HepG2 (cell line): ENCODE data around the gene ZNF106. TPM values are rescaled to one million over a fixed set of nuclear protein-coding genes. Genes with fewer than 3 reads are reported as not detected.

Experiments
- ATAC-seq: fragments of 200-7000 bp; cut with Tn5 transposase; 3 replicates; pipeline ENCODE4 v1.9.1; 2020; ENCODE audit warnings: mild to moderate bottlenecking, moderate library complexity
- BruUV-seq: library from RNA; stranded (reverse); fragments of 400-500 nt; replicated peaks from 2 replicates; lab custom pipeline; 2021; lab: Mats Ljungman, UMichigan
- CTCF ChIA-PET: fragments of 300-600 bp; formaldehyde crosslinking; extraction: SDS; loops from one replicate; lab custom pipeline; 2021; ENCODE audit warnings: low total read pairs, inconsistent platforms, low intra/inter-chr PET ratio; lab: Yijun Ruan, JAX
- POLR2A ChIA-PET: fragments of 350-600 bp; sonication (Branson Sonifier 250); formaldehyde crosslinking; loops from one replicate; lab custom pipeline; 2020; ENCODE audit warnings: antibody characterized with exemption, inconsistent platforms; lab: Yijun Ruan, JAX
- DNase-seq: peaks from one replicate; pipeline ENCODE4 v3.0.0-alpha.2; 2015; ENCODE audit warnings: low spot score
- FAIRE-seq: peaks from 3 replicates; lab custom pipeline; 2011; peaks lifted over from hg19 to GRCh38; lab: Jason Lieb, UNC
- H2AFZ ChIP-seq: one replicate; pipeline ENCODE4 v1.6.1; 2011; ENCODE audit warnings: low read length, inconsistent platforms
- H3K27ac ChIP-seq: fragments of 300-600 bp; 3 replicates; pipeline ENCODE4 v1.8.0; 2011; ENCODE audit warnings: mixed run types, mild to moderate bottlenecking, mixed read lengths, low read length, inconsistent platforms; ENCODE audit not compliant: insufficient read depth; ENCODE audit errors: extremely low read length
- H3K27me3 ChIP-seq, 2 experiments: fragments of 200-600 bp in 1 of 2; 2 replicates in 1 of 2; 3 replicates in 1 of 2; pipeline versions ENCODE4 v1.6.0 to v1.8.0; 2011; ENCODE audit warnings: low read length in 2 of 2, mild to moderate bottlenecking in 2 of 2, moderate library complexity in 2 of 2, inconsistent platforms in 1 of 2; ENCODE audit not compliant: insufficient read depth in 2 of 2, control insufficient read depth in 1 of 2
- H3K36me3 ChIP-seq, 2 experiments: fragments of 200-600 bp in 1 of 2; replicated peaks in 1 of 2; 2 replicates in 1 of 2; 3 replicates in 1 of 2; pipeline versions ENCODE4 v1.5.1 to v1.8.0; 2011; ENCODE audit warnings: low read length in 2 of 2, inconsistent platforms in 1 of 2; ENCODE audit not compliant: insufficient read depth in 2 of 2, control insufficient read depth in 1 of 2
- H3K4me1 ChIP-seq: 2 replicates; pipeline ENCODE4 v1.5.1; 2012; ENCODE audit warnings: low read length, inconsistent platforms; ENCODE audit not compliant: insufficient read depth
- H3K4me2 ChIP-seq: 2 replicates; pipeline ENCODE4 v1.6.0; 2011; ENCODE audit warnings: low read depth, low read length, inconsistent platforms
- H3K4me3 ChIP-seq, 3 experiments: fragments of 200-600 bp in 1 of 3; sonication (generic), shearing (Covaris generic) in 1 of 3; replicated peaks in 1 of 3; 2 replicates each; pipeline ENCODE4 v1.5.1; 2011 to 2016; ENCODE audit warnings: low read length in 3 of 3, inconsistent platforms in 2 of 3, low read depth in 2 of 3, mild to moderate bottlenecking in 2 of 3, control low read depth in 1 of 3, mixed read lengths in 1 of 3; ENCODE audit not compliant: insufficient read depth in 1 of 3
- H3K79me2 ChIP-seq: one replicate; pipeline ENCODE4 v1.6.1; 2011; ENCODE audit warnings: low read length, inconsistent platforms; ENCODE audit not compliant: insufficient read depth
- H3K9ac ChIP-seq: 2 replicates; pipeline ENCODE4 v1.6.0; 2011; ENCODE audit warnings: mild to moderate bottlenecking, low read depth, low read length, inconsistent platforms; ENCODE audit not compliant: insufficient read depth
- H3K9me3 ChIP-seq: 2 replicates; pipeline ENCODE4 v1.5.1; 2012; ENCODE audit warnings: mild to moderate bottlenecking, low read length
- H4K20me1 ChIP-seq: 2 replicates; pipeline ENCODE4 v1.6.0; 2011; ENCODE audit warnings: inconsistent platforms, mild to moderate bottlenecking, low read length, moderate library complexity; ENCODE audit not compliant: insufficient read depth
- BRD4 ChIP-seq: sonication (generic); formaldehyde crosslinking; IDR thresholded peaks from 2 replicates; pipeline ENCODE4 v1.4.0; 2020; ENCODE audit warnings: missing genetic modification reagents
- FLYWCH1 ChIP-seq: sonication (generic); formaldehyde crosslinking; IDR thresholded peaks from 2 replicates; pipeline ENCODE4 v1.8.1; 2023; ENCODE audit warnings: mild to moderate bottlenecking, missing genetic modification reagents
- HNRNPK ChIP-seq: fragments of 200-400 bp; formaldehyde crosslinking; IDR thresholded peaks from 2 replicates; pipeline ENCODE4 v1.6.1; 2018; ENCODE audit warnings: low read length, low read depth, moderate library complexity, mild to moderate bottlenecking; ENCODE audit not compliant: poor library complexity, severe bottlenecking
- MAX ChIP-seq: IDR thresholded peaks from 2 replicates; pipeline ENCODE4 v1.6.1; 2012; ENCODE audit warnings: inconsistent platforms
- PRDM10 ChIP-seq: sonication (generic); formaldehyde crosslinking; IDR thresholded peaks from 2 replicates; pipeline ENCODE4 v1.4.0; 2020; ENCODE audit warnings: low read depth, missing genetic modification reagents
- SOX6 ChIP-seq, 2 experiments: fragments of 450-650 bp in 1 of 2; sonication (generic) in 1 of 2; formaldehyde crosslinking in 1 of 2; IDR thresholded peaks; 2 replicates each; pipeline versions ENCODE4 v1.4.0 to v1.6.1; 2017 to 2020; ENCODE audit warnings: antibody characterized with exemption in 1 of 2, mild to moderate bottlenecking in 1 of 2, missing genetic modification reagents in 1 of 2
- ZBTB10 ChIP-seq: sonication (generic); formaldehyde crosslinking; IDR thresholded peaks from 2 replicates; pipeline ENCODE4 v1.4.0; 2020; ENCODE audit warnings: missing genetic modification reagents, borderline replicate concordance
- ZFP62 ChIP-seq: sonication (generic); formaldehyde crosslinking; IDR thresholded peaks from 2 replicates; pipeline ENCODE4 v1.4.0; 2020; ENCODE audit warnings: missing genetic modification reagents
- ZMAT5 ChIP-seq: sonication (generic); formaldehyde crosslinking; IDR thresholded peaks from 2 replicates; pipeline ENCODE4 v1.5.0; 2020; ENCODE audit warnings: mild to moderate bottlenecking, low read depth, missing genetic modification reagents, borderline replicate concordance
- ZNF251 ChIP-seq: sonication (generic); formaldehyde crosslinking; IDR thresholded peaks from 2 replicates; pipeline ENCODE4 v1.9.0; 2021; ENCODE audit warnings: mild to moderate bottlenecking, missing genetic modification reagents
- ZNF503 ChIP-seq: sonication (generic); formaldehyde crosslinking; IDR thresholded peaks from 2 replicates; pipeline ENCODE4 v1.4.0; 2020; ENCODE audit warnings: missing genetic modification reagents
- ZNF530 ChIP-seq: sonication (generic); formaldehyde crosslinking; IDR thresholded peaks from 2 replicates; pipeline ENCODE4 v1.5.0; 2020; ENCODE audit warnings: low read depth, mild to moderate bottlenecking, missing genetic modification reagents
- ZNF781 ChIP-seq: sonication (generic); formaldehyde crosslinking; IDR thresholded peaks from 2 replicates; pipeline ENCODE4 v1.5.1; 2020; ENCODE audit warnings: borderline replicate concordance, mild to moderate bottlenecking, missing genetic modification reagents; ENCODE audit errors: not compliant biosample characterization
- WGBS: methylation state at CpG from one replicate; pipeline ENCODE4 v1.1.6; 2017; ENCODE audit warnings: low lambda C conversion rate; 5-methylcytosine and 5-hydroxymethylcytosine counted together
- in situ Hi-C: cut with HindIII; loops from 2 replicates; pipeline ENCODE4 v1.10.0; 2017; ENCODE audit warnings: low pct_unique_long_range_greater_than_20kb; ENCODE audit not compliant: extremely low pct_ligation_motif_present
- intact Hi-C: fragments of 100-400 bp; cut with micrococcal nuclease; formaldehyde crosslinking; loops from one replicate; pipeline ENCODE4 v1.10.0; 2022; ENCODE audit not compliant: unreplicated experiment
- polyA plus RNA-seq, 8 experiments: library from polyadenylated mRNA; depleted of rRNA in 3 of 8; stranded (reverse) in 7 of 8; unstranded in 1 of 8; fragments of >200 nt; fragmentation: Illumina TruSeq in 4 of 8; extraction: Trizol in 4 of 8; gene quantifications; 2 replicates each; pipeline versions ENCODE4 v1.2.1 to v1.2.3, GENCODE V29; 2011 to 2016; ENCODE audit warnings: low read depth in 4 of 8, missing spikeins in 1 of 8, mixed read lengths in 1 of 8; ENCODE audit not compliant: insufficient read depth in 1 of 8
- total RNA-seq, 5 experiments: library from RNA; depleted of rRNA; stranded (reverse); fragments of >200 nt; fragmentation: Illumina TruSeq; extraction: Trizol; gene quantifications; 2 replicates each; pipeline ENCODE4 v1.2.3, GENCODE V29; 2016; ENCODE audit warnings: low read depth in 1 of 5

Gene ZNF106
- total and polyA plus RNA-seq, 2 of the 13 experiments (the other 11 are each of a cell fraction or from before 2014, with no cell fraction given): 12.5 to 35.1 TPM

GRCh38 chr15:42374810-42375209 lies 116.1 kb downstream of the ZNF106 start (continued):
- TF ChIP-seq PRDM10 (CRISPR knock-in tag) (no peak), MAX (no peak), ZFP62 (no peak)

- FAIRE-seq (no peak), ATAC-seq (peak; percentile 59), DNase-seq (no peak)
- Histone ChIP-seq H3K36me3 (no peaks in the 10 kb centered on the region), H3K4me2 (no peak overlapping the region), H3K4me1 (peaks cover 26% of the 10 kb centered on the region), H4K20me1 (no peaks in the 10 kb centered on the region), H3K9me3 (peaks cover 16% of the 10 kb centered on the region), H3K27me3 (no peaks in the 10 kb centered on the region), H2AFZ (no peak overlapping the region), H3K9ac (no peak overlapping the region), H3K79me2 (no peaks in the 10 kb centered on the region), H3K27ac (no peak overlapping the region), H3K4me3 (no peak overlapping the region)
- intact Hi-C loops (no loop called here), in situ Hi-C loops (no loop called here)
- no TSS peak for BruUV-seq
- 80% methylated on average over 4 of the region's 4 CpGs for WGBS
- ChIA-PET POLR2A (interaction anchor here (0.9 to 1.2 kb wide), 2 partner anchors 19 kb away, joined by 4 to 5 read pairs; no protein-coding TSS in a partner anchor), CTCF (no interaction called here)
- TF ChIP-seq SOX6 (IDR thresholded peaks at IDR 0.05) (no peak), SOX6 (CRISPR knock-in tag; IDR thresholded peaks at IDR 0.05) (no peak), HNRNPK (no peak), ZNF251 (CRISPR knock-in tag) (no peak), BRD4 (CRISPR knock-in tag) (no peak), ZNF781 (CRISPR knock-in tag) (no peak), FLYWCH1 (CRISPR knock-in tag) (no peak), ZNF503 (CRISPR knock-in tag) (no peak), ZBTB10 (no peak), ZNF530 (no peak), ZMAT5 (CRISPR knock-in tag) (no peak)
Observed at GRCh38 chr15:42373936-42374335, 117.0 kb downstream of the ZNF106 start.
